Endothelial cell of umbilical vein (primary cell): ENCODE measurements around the gene FXYD6. TPM values are rescaled to one million over a fixed set of nuclear protein-coding genes. Genes with fewer than 3 reads are reported as not detected.

Source experiments
- BruUV-seq: library from RNA; stranded (reverse); fragments of 400-500 nt; replicated peaks from 2 replicates; lab custom pipeline; 2021; lab: Mats Ljungman, UMichigan
- CTCF ChIA-PET: fragments of 300-600, 350-600 bp; sonication (Branson Sonifier 250); formaldehyde crosslinking; loops from one replicate; lab custom pipeline; 2021; ENCODE audit warnings: antibody characterized with exemption, inconsistent platforms; lab: Charles Lee
- POLR2A ChIA-PET: fragments of 300-600, 350-600 bp; sonication (Branson Sonifier 250); formaldehyde crosslinking; loops from one replicate; lab custom pipeline; 2021; ENCODE audit warnings: antibody characterized with exemption, inconsistent platforms; lab: Charles Lee
- DNase-seq: peaks from one replicate; pipeline ENCODE4 v3.0.0-alpha.2; 2011; ENCODE audit warnings: low read depth, low spot score
- FAIRE-seq: peaks from 2 replicates; lab custom pipeline; 2011; peaks lifted over from hg19 to GRCh38; lab: Jason Lieb, UNC
- H2AFZ ChIP-seq: 2 replicates; pipeline ENCODE4 v1.6.0; 2012; ENCODE audit warnings: low read depth, low read length, control low read depth, inconsistent platforms
- H3K27ac ChIP-seq: 2 replicates; pipeline ENCODE4 v1.5.1; 2011; ENCODE audit warnings: low read depth, mild to moderate bottlenecking, control low read depth, low read length, moderate library complexity; ENCODE audit not compliant: insufficient read depth
- H3K27me3 ChIP-seq, 2 experiments: 2 replicates each; pipeline versions ENCODE4 v1.6.0 to v1.6.1; 2011; ENCODE audit warnings: low read length in 2 of 2, mixed read lengths in 1 of 2; ENCODE audit not compliant: control insufficient read depth in 2 of 2, insufficient read depth in 2 of 2
- H3K36me3 ChIP-seq, 2 experiments: 2 replicates in 1 of 2; 3 replicates in 1 of 2; pipeline ENCODE4 v1.5.1; 2011; ENCODE audit warnings: low read length in 2 of 2, mild to moderate bottlenecking in 1 of 2, moderate library complexity in 1 of 2; ENCODE audit not compliant: control insufficient read depth in 2 of 2, insufficient read depth in 2 of 2; ENCODE audit errors: extremely low read depth in 1 of 2
- H3K4me1 ChIP-seq: 3 replicates; pipeline ENCODE4 v1.5.1; 2011; ENCODE audit warnings: mild to moderate bottlenecking, low read length; ENCODE audit not compliant: control insufficient read depth, insufficient read depth; ENCODE audit errors: extremely low read depth
- H3K4me2 ChIP-seq: 2 replicates; pipeline ENCODE4 v1.6.1; 2011; ENCODE audit warnings: low read length, control low read depth, mixed read lengths; ENCODE audit not compliant: insufficient read depth
- H3K4me3 ChIP-seq, 3 experiments: fragments of 200-600 bp in 1 of 3; sonication (generic), shearing (Covaris generic) in 1 of 3; replicated peaks in 1 of 3; 2 replicates each; pipeline ENCODE4 v1.5.1; 2011 to 2016; ENCODE audit warnings: control low read depth in 3 of 3, low read length in 3 of 3, mild to moderate bottlenecking in 2 of 3, inconsistent platforms in 1 of 3, low read depth in 1 of 3, moderate library complexity in 1 of 3; ENCODE audit not compliant: insufficient read depth in 1 of 3
- H3K79me2 ChIP-seq: 2 replicates; pipeline ENCODE4 v1.6.0; 2012; ENCODE audit warnings: low read length, inconsistent platforms; ENCODE audit not compliant: control insufficient read depth, insufficient read depth
- H3K9ac ChIP-seq: replicated peaks from 2 replicates; pipeline ENCODE3; 2011; ENCODE audit warnings: low read length, control low read depth; ENCODE audit not compliant: insufficient read depth; ENCODE audit errors: extremely low read depth
- H3K9me1 ChIP-seq: replicated peaks from 3 replicates; pipeline ENCODE4 v1.6.0; 2011; ENCODE audit warnings: mild to moderate bottlenecking, low read length; ENCODE audit not compliant: control insufficient read depth, insufficient read depth; ENCODE audit errors: extremely low read depth
- H3K9me3 ChIP-seq: replicated peaks from 2 replicates; pipeline ENCODE4 v1.5.1; 2012; ENCODE audit warnings: low read length, inconsistent platforms; ENCODE audit not compliant: control insufficient read depth, insufficient read depth
- H4K20me1 ChIP-seq: replicated peaks from 2 replicates; pipeline ENCODE3; 2011; ENCODE audit warnings: mild to moderate bottlenecking, low read length; ENCODE audit not compliant: control insufficient read depth, insufficient read depth; ENCODE audit errors: extremely low read depth
- CTCF ChIP-seq, 2 donors: IDR thresholded peaks; 1 replicate in 1 of 2; 2 replicates in 1 of 2; pipeline ENCODE4 v1.5.1; 2011; ENCODE audit warnings: low read length in 2 of 2, mild to moderate bottlenecking in 2 of 2, moderate library complexity in 2 of 2, control low read depth in 1 of 2, inconsistent platforms in 1 of 2, low read depth in 1 of 2; ENCODE audit not compliant: insufficient read depth in 1 of 2; ENCODE audit errors: extremely low read depth in 1 of 2
- EZH2 ChIP-seq: IDR thresholded peaks from 2 replicates; pipeline ENCODE4 v1.6.1; 2012; ENCODE audit warnings: borderline replicate concordance, low read depth, mild to moderate bottlenecking, moderate library complexity, low read length, inconsistent platforms; ENCODE audit not compliant: severe bottlenecking
- FOS ChIP-seq: IDR thresholded peaks from 2 replicates; pipeline ENCODE4 v1.6.1; 2011; ENCODE audit warnings: mild to moderate bottlenecking, low read length, moderate library complexity, borderline replicate concordance; ENCODE audit not compliant: insufficient read depth
- GATA2 ChIP-seq: IDR thresholded peaks from 2 replicates; pipeline ENCODE4 v1.7.0; 2011; ENCODE audit warnings: low read depth, mild to moderate bottlenecking, moderate library complexity, mixed read lengths, low read length; ENCODE audit not compliant: insufficient read length, insufficient read depth
- JUN ChIP-seq: IDR thresholded peaks from 2 replicates; pipeline ENCODE4 v1.6.1; 2011; ENCODE audit warnings: borderline replicate concordance, low read depth; ENCODE audit not compliant: insufficient read length, insufficient read depth
- MAX ChIP-seq: IDR thresholded peaks from 2 replicates; pipeline ENCODE4 v1.6.1; 2011; ENCODE audit not compliant: insufficient read depth, insufficient read length
- MYC ChIP-seq: IDR thresholded peaks from one replicate; pipeline ENCODE4 v1.6.1; 2011; ENCODE audit warnings: mild to moderate bottlenecking, low read depth, low read length
- POLR2A ChIP-seq: IDR thresholded peaks from 2 replicates; pipeline ENCODE4 v1.6.1; 2012; ENCODE audit warnings: low read depth, mild to moderate bottlenecking, control low read depth, low read length
- POLR2AphosphoS5 ChIP-seq: IDR thresholded peaks from 2 replicates; pipeline ENCODE4 v1.6.1; 2012; ENCODE audit warnings: low read depth, mild to moderate bottlenecking, control low read depth, low read length, moderate library complexity; ENCODE audit not compliant: insufficient read depth
- dilution Hi-C: fragments of 300-500 bp; cut with MboI; formaldehyde crosslinking; loops from one replicate; pipeline ENCODE4 v1.15.0; 2019; ENCODE audit warnings: low sequenced_read_pairs; ENCODE audit not compliant: extremely low pct_ligation_motif_present
- intact Hi-C: fragments of 100-400 bp; cut with micrococcal nuclease; formaldehyde crosslinking; loops from one replicate; pipeline ENCODE4 v1.10.0; 2022
- polyA plus RNA-seq, 4 experiments: library from polyadenylated mRNA; depleted of rRNA in 3 of 4; stranded (reverse) in 3 of 4; unstranded in 1 of 4; fragments of >200 nt; gene quantifications; 2 replicates each; pipeline versions ENCODE4 v1.2.1 to v1.2.3, GENCODE V29; 2011 to 2012; ENCODE audit warnings: missing spikeins in 1 of 4
- total RNA-seq: library from RNA; stranded (reverse); gene quantifications from 2 replicates; pipeline ENCODE4 v1.2.3, GENCODE V29; 2021

FXYD6 gene
- total and polyA plus RNA-seq, 2 donors (not counting 3 experiments of a cell fraction or from before 2014, with no cell fraction given), result 1.4 to 8.7 TPM

- ChIA-PET POLR2A (no interaction called here), CTCF (no interaction called here)
- H3K9ac ChIP-seq, result no peak overlapping the region
- no peak overlapping the region for H3K4me2 ChIP-seq
- H3K9me3 ChIP-seq, result no peaks in the 10 kb centered on the region
- H2AFZ ChIP-seq, result no peak overlapping the region
- TF ChIP-seq POLR2AphosphoS5, result no peak
- no peak for TF ChIP-seq POLR2A
- TF ChIP-seq JUN, result no peak
- TF ChIP-seq GATA2, result no peak
- TF ChIP-seq MYC, result no peak
- TF ChIP-seq FOS, result no peak
- no peak for TF ChIP-seq EZH2
- no peak for TF ChIP-seq CTCF (IDR thresholded peaks at IDR 0.05; ENCODE audit: extremely low read depth in 1 of 2, insufficient read depth in 1 of 2, low read depth in 1 of 2, low read length in 2 of 2)
- TF ChIP-seq MAX, result no peak
- no peak overlapping the region for H3K4me3 ChIP-seq
- H3K9me1 ChIP-seq, result no peaks in the 10 kb centered on the region
- H3K27me3 ChIP-seq, result peaks cover 17 to 20% of the 10 kb centered on the region in 2 experiments
- no peaks in the 10 kb centered on the region for H4K20me1 ChIP-seq
- FAIRE-seq (no peak), DNase-seq (no peak)
- dilution Hi-C loops (no loop called here), intact Hi-C loops (no loop called here)
- BruUV-seq, result no TSS peak
- H3K4me1 ChIP-seq, result no peaks in the 10 kb centered on the region
- no peak overlapping the region for H3K27ac ChIP-seq
- H3K36me3 ChIP-seq, result no peaks in the 10 kb centered on the region
- H3K79me2 ChIP-seq, result no peaks in the 10 kb centered on the region
These were observed 6.9 kb downstream of the FXYD6 start for GRCh38 chr11:117869604-117870003.
